Neural cell (in vitro differentiated cells): ENCODE measurements around the gene UBAP2L.

Source experiments
- CTCF ChIP-seq: fragments of 450-650 bp; IDR thresholded peaks from 2 replicates; pipeline ENCODE4 v1.5.1; 2014; ENCODE audit warnings: antibody characterized with exemption, mild to moderate bottlenecking, moderate library complexity; ENCODE audit not compliant: poor library complexity, severe bottlenecking
- EP300 ChIP-seq: fragments of 450-650 bp; conservative IDR thresholded peaks from 2 replicates; pipeline ENCODE4 v1.6.1; 2014; ENCODE audit warnings: antibody characterized with exemption, mild to moderate bottlenecking, moderate library complexity; ENCODE audit not compliant: poor library complexity, severe bottlenecking
- POLR2AphosphoS5 ChIP-seq: IDR thresholded peaks from 2 replicates; pipeline ENCODE4 v1.6.1; 2012
- TAF1 ChIP-seq: IDR thresholded peaks from 2 replicates; pipeline ENCODE4 v1.6.1; 2012; ENCODE audit warnings: low read depth

GRCh38 chr1:154193821-154194220, 26.9 kb upstream of the UBAP2L start:
- TF ChIP-seq POLR2AphosphoS5 (no peak), CTCF (no peak), EP300 (no peak), TAF1 (no peak)
